T1000 (cell line): Measurements from ENCODE around the gene DNAJA4.
"Not testable (repeated sequence)": the region's sequence is repeated elsewhere in the genome, so short reads cannot be mapped to it uniquely, and the experiment has no call there.

Source experiments
- DNase-seq: peaks from one replicate; lab custom pipeline; 2025; ENCODE audit warnings: mixed read lengths; lab: John Stamatoyannopoulos, UW

DNAJA4 gene

GRCh38 chr15:78244101-78244500 is 20.3 kb upstream of the DNAJA4 start:
- no peak for DNase-seq

GRCh38 chr15:78244893-78245292 is 19.5 kb upstream of the DNAJA4 start:
- no peak for DNase-seq

GRCh38 chr15:78245392-78245791 is 19.0 kb upstream of the DNAJA4 start:
- not testable (repeated sequence) for DNase-seq

GRCh38 chr15:78245976-78246620 is 18.3 kb upstream of the DNAJA4 start:
- not testable (repeated sequence) for DNase-seq

- DNase-seq = no peak
These were observed 16.5 kb upstream of the DNAJA4 start for GRCh38 chr15:78247911-78248310.

GRCh38 chr15:78249131-78249530 is 15.2 kb upstream of the DNAJA4 start:
- no peak for DNase-seq

- DNase-seq = no peak
These were observed 13.2 kb upstream of the DNAJA4 start for GRCh38 chr15:78251136-78251535.

- DNase-seq = no peak
These were observed 8.8 kb upstream of the DNAJA4 start for GRCh38 chr15:78255421-78256043.

GRCh38 chr15:78256044-78256437 is 8.3 kb upstream of the DNAJA4 start:
- no peak for DNase-seq

- no peak for DNase-seq
These were observed 6.7 kb upstream of the DNAJA4 start for GRCh38 chr15:78257681-78258080.

- no peak for DNase-seq
These were observed 5.1 kb upstream of the DNAJA4 start for GRCh38 chr15:78259232-78259631.

GRCh38 chr15:78260489-78260888 is 3.9 kb upstream of the DNAJA4 start:
- no peak for DNase-seq

GRCh38 chr15:78261062-78261461 is 3.3 kb upstream of the DNAJA4 start:
- no peak for DNase-seq

- DNase-seq = no peak
These were observed 996 bp upstream of the DNAJA4 start for GRCh38 chr15:78263351-78263781.

- DNase-seq = no peak
These were observed 457 bp upstream of the DNAJA4 start for GRCh38 chr15:78263907-78264303.

GRCh38 chr15:78265137-78265460 is 737 bp downstream of the DNAJA4 start:
- no peak for DNase-seq

- DNase-seq = no peak
These were observed 1.4 kb downstream of the DNAJA4 start for GRCh38 chr15:78265752-78266224.

- DNase-seq = no peak
These were observed 1.9 kb downstream of the DNAJA4 start for GRCh38 chr15:78266229-78266628.

- DNase-seq = no peak
These were observed 2.4 kb downstream of the DNAJA4 start for GRCh38 chr15:78266806-78267205.

- no peak for DNase-seq
These were observed 8.0 kb downstream of the DNAJA4 start for GRCh38 chr15:78272316-78272715.

GRCh38 chr15:78272776-78273175 is 8.4 kb downstream of the DNAJA4 start:
- DNase-seq = no peak

- DNase-seq = no peak
These were observed 10.6 kb downstream of the DNAJA4 start for GRCh38 chr15:78274994-78275393.

- DNase-seq = no peak
These were observed 11.9 kb downstream of the DNAJA4 start for GRCh38 chr15:78276064-78276943.
